Prostate gland (tissue), 2 donors: ENCODE data around the gene TIGIT. TPM values are rescaled to one million over a fixed set of nuclear protein-coding genes. Genes with fewer than 3 reads are reported as not detected.

ENCODE experiments used
- DNase-seq: peaks from one replicate; pipeline ENCODE4 v3.0.0-alpha.2; 2019; ENCODE audit warnings: low spot score
- H3K27ac ChIP-seq, 2 donors: fragments of 200-600 bp; sonication (generic); 2 replicates each; pipeline ENCODE4 v1.5.1; 2017 to 2019
- H3K27me3 ChIP-seq: fragments of 200-600 bp; sonication (generic); replicated peaks from 2 replicates; pipeline ENCODE4 v1.5.1; 2019; ENCODE audit not compliant: insufficient read depth
- H3K36me3 ChIP-seq, 2 donors: fragments of 200-600 bp; sonication (generic); 1 replicate in 1 of 2; 2 replicates in 1 of 2; pipeline versions ENCODE4 v1.5.1 to v1.8.1; 2017 to 2019
- H3K4me1 ChIP-seq: fragments of 200-600 bp; sonication (generic); replicated peaks from 2 replicates; pipeline ENCODE4 v1.5.1; 2019
- H3K4me3 ChIP-seq, 2 donors: fragments of 200-600 bp; sonication (generic); 2 replicates each; pipeline ENCODE4 v1.5.1; 2017 to 2019
- H3K9me3 ChIP-seq: fragments of 200-600 bp; sonication (generic); 2 replicates; pipeline ENCODE4 v1.5.1; 2017
- CTCF ChIP-seq, 4 experiments: fragments of 200-600 bp in 2 of 4; fragments of 450-650 bp in 2 of 4; sonication (generic) in 2 of 4; IDR thresholded peaks; 1 replicate in 3 of 4; 2 replicates in 1 of 4; pipeline ENCODE4 v1.5.1; 2016 to 2019; ENCODE audit warnings: antibody characterized with exemption in 4 of 4, mild to moderate bottlenecking in 2 of 4, moderate library complexity in 2 of 4
- POLR2A ChIP-seq: fragments of 450-650 bp; IDR thresholded peaks from one replicate; pipeline ENCODE4 v1.6.1; 2016; ENCODE audit warnings: antibody characterized with exemption, mild to moderate bottlenecking
- POLR2AphosphoS5 ChIP-seq: sonication (generic); formaldehyde crosslinking; IDR thresholded peaks from one replicate; pipeline ENCODE4 v1.6.1; 2017; ENCODE audit warnings: antibody characterized with exemption
- WGBS: methylation state at CpG from one replicate; pipeline ENCODE4 v1.1.5; 2018; 5-methylcytosine and 5-hydroxymethylcytosine counted together
- intact Hi-C: fragments of 100-400 bp; cut with DNase I; formaldehyde crosslinking; loops from one replicate; pipeline ENCODE4 v1.14.2; 2022
- total RNA-seq, 2 donors: library from RNA; depleted of rRNA; stranded (reverse); fragments of >200 nt; gene quantifications; one replicate each; pipeline ENCODE4 v1.1.0, GENCODE V29; 2016

The TIGIT gene
- total RNA-seq, 2 donors from 2014 or later = 0.40 TPM; not detected in 1

GRCh38 chr3:114336857-114337256 lies 43.0 kb downstream of the TIGIT start:
- no peak for DNase-seq
- H3K27ac ChIP-seq = no peak overlapping the region
- intact Hi-C loops = no loop called here
- no peaks in the 10 kb centered on the region for H3K4me1 ChIP-seq
- no peak overlapping the region for H3K4me3 ChIP-seq
- no peaks in the 10 kb centered on the region for H3K27me3 ChIP-seq
- no peaks in the 10 kb centered on the region for H3K9me3 ChIP-seq
- 87% methylated on average over 3 of the region's 3 CpGs for WGBS
- TF ChIP-seq POLR2AphosphoS5 = no peak
- no peak for TF ChIP-seq POLR2A
- TF ChIP-seq CTCF (IDR thresholded peaks at IDR 0.05) = no peak
- H3K36me3 ChIP-seq = no peaks in the 10 kb centered on the region

GRCh38 chr3:114338651-114339357 lies 45.0 kb downstream of the TIGIT start:
- no peak for DNase-seq
- intact Hi-C loops = no loop called here
- 95% methylated on average over 19 of the region's 19 CpGs for WGBS
- Histone ChIP-seq H3K36me3 (no peaks in the 10 kb centered on the region), H3K4me1 (no peaks in the 10 kb centered on the region), H3K27me3 (no peaks in the 10 kb centered on the region), H3K9me3 (no peaks in the 10 kb centered on the region), H3K4me3 (no peak overlapping the region), H3K27ac (no peak overlapping the region)
- TF ChIP-seq POLR2A = no peak
- no peak for TF ChIP-seq POLR2AphosphoS5
- no peak for TF ChIP-seq CTCF (IDR thresholded peaks at IDR 0.05)

GRCh38 chr3:114344492-114344891 lies 50.7 kb downstream of the TIGIT start:
- Histone ChIP-seq H3K27me3 (no peaks in the 10 kb centered on the region), H3K4me3 (no peak overlapping the region), H3K9me3 (no peaks in the 10 kb centered on the region), H3K4me1 (no peaks in the 10 kb centered on the region), H3K27ac (no peak overlapping the region), H3K36me3 (no peaks in the 10 kb centered on the region)
- DNase-seq = no peak
- intact Hi-C loops = no loop called here
- TF ChIP-seq CTCF (IDR thresholded peaks at IDR 0.05) (no peak), POLR2A (no peak), POLR2AphosphoS5 (no peak)
- 100% methylated on average over 1 of the region's 1 CpG for WGBS

- intact Hi-C loops = no loop called here
- DNase-seq = no peak
- no peak overlapping the region for H3K27ac ChIP-seq
- H3K4me3 ChIP-seq = no peak overlapping the region
- peaks cover 0 to 5% of the 10 kb centered on the region in 2 donors for H3K36me3 ChIP-seq
- 96% methylated on average over 12 of the region's 12 CpGs for WGBS
- H3K9me3 ChIP-seq = no peaks in the 10 kb centered on the region
- no peaks in the 10 kb centered on the region for H3K27me3 ChIP-seq
- no peaks in the 10 kb centered on the region for H3K4me1 ChIP-seq
- TF ChIP-seq CTCF (IDR thresholded peaks at IDR 0.05) (no peak), POLR2AphosphoS5 (no peak), POLR2A (no peak)
Measured at GRCh38 chr3:114350271-114350670, 56.4 kb downstream of the TIGIT start.

- no peak overlapping the region for H3K4me3 ChIP-seq
- H3K36me3 ChIP-seq = peaks cover 0 to 5% of the 10 kb centered on the region in 2 donors
- no peaks in the 10 kb centered on the region for H3K4me1 ChIP-seq
- no peak overlapping the region for H3K27ac ChIP-seq
- H3K9me3 ChIP-seq = no peaks in the 10 kb centered on the region
- no peak for TF ChIP-seq CTCF (IDR thresholded peaks at IDR 0.05)
- no peaks in the 10 kb centered on the region for H3K27me3 ChIP-seq
- intact Hi-C loops = no loop called here
- no peak for DNase-seq
- 99% methylated on average over 24 of the region's 24 CpGs for WGBS
Measured at GRCh38 chr3:114350690-114351089, 56.9 kb downstream of the TIGIT start.
